ENCODE measurements around the gene SGF29.

Gene SGF29

GRCh38 chr16:28567292-28567691 lies 13.6 kb downstream of the SGF29 start:
- H3K9me3 Mint-ChIP-seq, result peaks cover 3 to 7% of the 10 kb centered on the region in 2 donors
- H3K4me3 Mint-ChIP-seq, result no peak overlapping the region
- H3K27me3 Mint-ChIP-seq, result no peaks in the 10 kb centered on the region
- peaks cover 26 to 37% of the 10 kb centered on the region in 2 donors for H3K36me3 Mint-ChIP-seq
- peaks cover 15 to 30% of the 10 kb centered on the region in 2 donors for H3K4me1 Mint-ChIP-seq
- DNase-seq (no peak), ATAC-seq (replicated peaks) (no peak)
- H3K27ac Mint-ChIP-seq, result no peak overlapping the region

- no peak for ATAC-seq (replicated peaks)
- peaks cover 29 to 45% of the 10 kb centered on the region in 2 donors for H3K36me3 Mint-ChIP-seq
- no peaks in the 10 kb centered on the region for H3K27me3 Mint-ChIP-seq
- H3K9me3 Mint-ChIP-seq, result peaks cover 3 to 7% of the 10 kb centered on the region in 2 donors
- H3K4me1 Mint-ChIP-seq, result peaks cover 23 to 39% of the 10 kb centered on the region in 2 donors
- no peak overlapping the region for H3K4me3 Mint-ChIP-seq
- no peak overlapping the region for H3K27ac Mint-ChIP-seq
- DNase-seq, result no peak
These were observed 15.3 kb downstream of the SGF29 start for GRCh38 chr16:28569021-28569420.

GRCh38 chr16:28569968-28570752 lies 16.4 kb downstream of the SGF29 start:
- DNase-seq, result no peak
- H3K27ac Mint-ChIP-seq, result no peak overlapping the region
- H3K9me3 Mint-ChIP-seq, result peaks cover 3 to 7% of the 10 kb centered on the region in 2 donors
- peaks cover 19 to 30% of the 10 kb centered on the region in 2 donors for H3K4me1 Mint-ChIP-seq
- H3K27me3 Mint-ChIP-seq, result no peaks in the 10 kb centered on the region
- H3K36me3 Mint-ChIP-seq, result peaks cover 26 to 36% of the 10 kb centered on the region in 2 donors
- no peak for ATAC-seq (replicated peaks)
- H3K4me3 Mint-ChIP-seq, result no peak overlapping the region

- H3K36me3 Mint-ChIP-seq, result peaks cover 11 to 22% of the 10 kb centered on the region in 2 donors
- H3K27ac Mint-ChIP-seq, result no peak overlapping the region
- peaks cover 13 to 18% of the 10 kb centered on the region in 2 donors for H3K4me1 Mint-ChIP-seq
- ATAC-seq (replicated peaks) (no peak), DNase-seq (no peak)
- H3K9me3 Mint-ChIP-seq, result no peaks in the 10 kb centered on the region
- no peak overlapping the region for H3K4me3 Mint-ChIP-seq
- H3K27me3 Mint-ChIP-seq, result no peaks in the 10 kb centered on the region
These were observed 19.2 kb downstream of the SGF29 start for GRCh38 chr16:28572696-28573510.

- Mint-ChIP-seq H3K4me3 (no peak overlapping the region), H3K27ac (peak overlapping the region; percentile 72), H3K36me3 (peaks cover 11 to 26% of the 10 kb centered on the region in 2 donors), H3K27me3 (no peaks in the 10 kb centered on the region), H3K4me1 (peaks cover 14 to 18% of the 10 kb centered on the region in 2 donors), H3K9me3 (no peaks in the 10 kb centered on the region)
- DNase-seq, result no peak
- no peak for ATAC-seq (replicated peaks)
These were observed 20.3 kb downstream of the SGF29 start for GRCh38 chr16:28573738-28574718.

- ATAC-seq (replicated peaks), result no peak
- Mint-ChIP-seq H3K27me3 (no peaks in the 10 kb centered on the region), H3K36me3 (peaks cover 13 to 29% of the 10 kb centered on the region in 2 donors), H3K4me3 (no peak overlapping the region), H3K9me3 (no peaks in the 10 kb centered on the region), H3K4me1 (peaks cover 14 to 18% of the 10 kb centered on the region in 2 donors), H3K27ac (no peak overlapping the region)
- DNase-seq, result no peak
These were observed 21.2 kb downstream of the SGF29 start for GRCh38 chr16:28574925-28575324.

GRCh38 chr16:28575446-28576109 lies 21.9 kb downstream of the SGF29 start:
- no peak for ATAC-seq (replicated peaks)
- Mint-ChIP-seq H3K4me3 (no peak overlapping the region), H3K27me3 (no peaks in the 10 kb centered on the region), H3K4me1 (peaks cover 14 to 18% of the 10 kb centered on the region in 2 donors), H3K27ac (peak overlapping the region; percentile 28), H3K36me3 (peaks cover 13 to 25% of the 10 kb centered on the region in 2 donors), H3K9me3 (no peaks in the 10 kb centered on the region)
- DNase-seq, result no peak

- no peaks in the 10 kb centered on the region for H3K27me3 Mint-ChIP-seq
- ATAC-seq (replicated peaks), result no peak
- no peak overlapping the region for H3K4me3 Mint-ChIP-seq
- H3K9me3 Mint-ChIP-seq, result no peaks in the 10 kb centered on the region
- no peak for DNase-seq
- peaks cover 4 to 6% of the 10 kb centered on the region in 2 donors for H3K4me1 Mint-ChIP-seq
- H3K27ac Mint-ChIP-seq, result no peak overlapping the region
- peaks cover 40 to 50% of the 10 kb centered on the region in 2 donors for H3K36me3 Mint-ChIP-seq
These were observed 27.1 kb downstream of the SGF29 start for GRCh38 chr16:28580726-28581315.

GRCh38 chr16:28585674-28586073 lies 32.0 kb downstream of the SGF29 start:
- peaks cover 5 to 7% of the 10 kb centered on the region in 2 donors for H3K4me1 Mint-ChIP-seq
- ATAC-seq (replicated peaks), result no peak
- no peaks in the 10 kb centered on the region for H3K27me3 Mint-ChIP-seq
- DNase-seq, result no peak
- no peak overlapping the region for H3K27ac Mint-ChIP-seq
- H3K4me3 Mint-ChIP-seq, result no peak overlapping the region
- H3K36me3 Mint-ChIP-seq, result peaks cover 56 to 64% of the 10 kb centered on the region in 2 donors
- H3K9me3 Mint-ChIP-seq, result no peaks in the 10 kb centered on the region

GRCh38 chr16:28586466-28586865 lies 32.7 kb downstream of the SGF29 start:
- Mint-ChIP-seq H3K27ac (no peak overlapping the region), H3K4me3 (no peak overlapping the region), H3K9me3 (no peaks in the 10 kb centered on the region), H3K36me3 (peaks cover 57 to 65% of the 10 kb centered on the region in 2 donors), H3K4me1 (peaks cover 5 to 7% of the 10 kb centered on the region in 2 donors), H3K27me3 (no peaks in the 10 kb centered on the region)
- no peak for ATAC-seq (replicated peaks)
- DNase-seq, result no peak

GRCh38 chr16:28587386-28587785 lies 33.7 kb downstream of the SGF29 start:
- no peak for DNase-seq
- Mint-ChIP-seq H3K27ac (no peak overlapping the region), H3K27me3 (no peaks in the 10 kb centered on the region), H3K4me3 (no peak overlapping the region), H3K36me3 (peaks cover 58 to 67% of the 10 kb centered on the region in 2 donors), H3K4me1 (peaks cover 5 to 7% of the 10 kb centered on the region in 2 donors), H3K9me3 (no peaks in the 10 kb centered on the region)
- ATAC-seq (replicated peaks), result no peak

- H3K27ac Mint-ChIP-seq, result peak overlapping the region; percentile 25
- H3K4me1 Mint-ChIP-seq, result peaks cover 5 to 11% of the 10 kb centered on the region in 2 donors
- ATAC-seq (replicated peaks) (no peak), DNase-seq (no peak)
- no peaks in the 10 kb centered on the region for H3K9me3 Mint-ChIP-seq
- no peak overlapping the region for H3K4me3 Mint-ChIP-seq
- H3K36me3 Mint-ChIP-seq, result peaks cover 56 to 63% of the 10 kb centered on the region in 2 donors
- H3K27me3 Mint-ChIP-seq, result no peaks in the 10 kb centered on the region
These were observed 35.3 kb downstream of the SGF29 start for GRCh38 chr16:28589069-28589468.

- H3K27ac Mint-ChIP-seq, result no peak overlapping the region
- no peaks in the 10 kb centered on the region for H3K27me3 Mint-ChIP-seq
- H3K4me3 Mint-ChIP-seq, result no peak overlapping the region
- DNase-seq, result no peak
- ATAC-seq (replicated peaks), result no peak
- peaks cover 50 to 59% of the 10 kb centered on the region in 2 donors for H3K36me3 Mint-ChIP-seq
- peaks cover 5 to 11% of the 10 kb centered on the region in 2 donors for H3K4me1 Mint-ChIP-seq
- H3K9me3 Mint-ChIP-seq, result no peaks in the 10 kb centered on the region
These were observed 36.2 kb downstream of the SGF29 start for GRCh38 chr16:28589930-28590329.

All from stimulated activated naive B cell treated with anti-CD40 and anti-IgM and Interleukin-4, amounts not matched to agents 10 μg/mL and 1 μg/mL and 100 μg/mL, for 72 hours (primary cell).